ENCODE data around the gene MAT2B.

Gene MAT2B

DNA sequence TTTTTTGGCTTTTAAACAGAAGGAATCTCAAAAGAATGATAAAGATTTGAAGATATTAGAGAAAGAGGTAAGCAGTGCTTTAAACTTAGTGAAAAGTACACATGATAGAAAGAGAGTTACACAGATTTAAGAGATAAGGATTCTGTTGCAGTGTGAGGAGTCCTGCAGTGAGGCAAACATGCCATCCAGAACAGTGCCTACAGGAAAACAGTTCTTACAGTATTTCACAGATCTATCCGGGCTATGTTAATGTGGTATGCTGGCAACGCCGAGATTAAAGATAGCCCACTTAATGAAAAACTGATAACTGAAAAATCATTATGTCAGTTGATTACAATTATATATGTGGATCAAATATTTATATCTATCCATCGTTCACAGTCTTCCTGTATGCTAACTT is 37.7 kb upstream of the MAT2B start:
- H3K36me3 ChIP-seq (ENCODE audit: low read depth) = peaks cover 98% of the 10 kb centered on the region
- ATAC-seq (ENCODE audit: low read depth) = no peak
- no peak for TF ChIP-seq CTCF (IDR thresholded peaks at IDR 0.05; ENCODE audit: poor library complexity, severe bottlenecking)
- H3K9me3 ChIP-seq (ENCODE audit: severe bottlenecking) = no peaks in the 10 kb centered on the region
- H3K27ac ChIP-seq (ENCODE audit: poor library complexity, severe bottlenecking) = no peak overlapping the region
- peaks cover 8% of the 10 kb centered on the region for H3K4me1 ChIP-seq (ENCODE audit: insufficient read depth, poor library complexity, severe bottlenecking)
- no peak for DNase-seq (ENCODE audit: low spot score)
- H3K4me3 ChIP-seq (ENCODE audit: severe bottlenecking) = no peak overlapping the region
- H3K27me3 ChIP-seq (ENCODE audit: insufficient read depth, poor library complexity, severe bottlenecking) = no peaks in the 10 kb centered on the region

DNA sequence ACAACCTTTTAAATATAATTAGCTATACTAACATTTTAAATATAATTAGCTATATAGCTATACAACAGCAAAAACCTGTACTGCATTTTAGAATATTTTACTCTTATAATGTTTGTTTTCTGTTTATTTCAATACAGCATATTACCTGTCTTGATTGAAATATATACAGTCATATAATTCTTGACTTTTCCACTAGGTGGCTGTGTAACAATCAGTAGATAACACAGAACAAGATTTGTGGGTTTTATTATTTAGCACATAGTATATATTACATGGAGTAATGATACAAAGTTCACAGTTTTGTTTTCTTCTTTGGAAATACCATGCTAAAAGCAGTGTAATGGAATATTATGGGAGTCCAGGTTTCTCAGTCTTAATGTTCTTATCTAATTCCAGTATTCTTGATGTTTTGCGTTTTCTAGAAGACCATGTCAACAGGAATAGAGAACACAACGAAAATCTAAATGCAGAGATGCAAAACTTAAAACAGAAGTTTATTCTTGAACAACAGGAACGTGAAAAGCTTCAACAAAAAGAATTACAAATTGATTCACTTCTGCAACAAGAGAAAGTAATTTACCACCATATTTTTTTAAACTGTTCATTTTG is 31.7 kb upstream of the MAT2B start:
- Histone ChIP-seq H3K9me3 (ENCODE audit: severe bottlenecking) (peaks cover 4% of the 10 kb centered on the region), H3K36me3 (ENCODE audit: low read depth) (peaks cover 98% of the 10 kb centered on the region), H3K4me1 (ENCODE audit: insufficient read depth, poor library complexity, severe bottlenecking) (peaks cover 12% of the 10 kb centered on the region), H3K4me3 (ENCODE audit: severe bottlenecking) (no peak overlapping the region), H3K27me3 (ENCODE audit: insufficient read depth, poor library complexity, severe bottlenecking) (no peaks in the 10 kb centered on the region), H3K27ac (ENCODE audit: poor library complexity, severe bottlenecking) (no peak overlapping the region)
- TF ChIP-seq CTCF (IDR thresholded peaks at IDR 0.05; ENCODE audit: poor library complexity, severe bottlenecking) = peak; percentile 84
- ATAC-seq (ENCODE audit: low read depth) (peak; percentile 71), DNase-seq (ENCODE audit: low spot score) (no peak)

GRCh38 chr5:163475411-163475810 is 30.0 kb upstream of the MAT2B start:
- Histone ChIP-seq H3K27ac (ENCODE audit: poor library complexity, severe bottlenecking) (no peak overlapping the region), H3K4me1 (ENCODE audit: insufficient read depth, poor library complexity, severe bottlenecking) (peaks cover 16% of the 10 kb centered on the region), H3K9me3 (ENCODE audit: severe bottlenecking) (peaks cover 4% of the 10 kb centered on the region), H3K36me3 (ENCODE audit: low read depth) (peaks cover 98% of the 10 kb centered on the region), H3K27me3 (ENCODE audit: insufficient read depth, poor library complexity, severe bottlenecking) (no peaks in the 10 kb centered on the region), H3K4me3 (ENCODE audit: severe bottlenecking) (no peak overlapping the region)
- DNase-seq (ENCODE audit: low spot score) = no peak
- ATAC-seq (ENCODE audit: low read depth) = no peak
- no peak for TF ChIP-seq CTCF (IDR thresholded peaks at IDR 0.05; ENCODE audit: poor library complexity, severe bottlenecking)

- Histone ChIP-seq H3K27me3 (ENCODE audit: insufficient read depth, poor library complexity, severe bottlenecking) (no peaks in the 10 kb centered on the region), H3K36me3 (ENCODE audit: low read depth) (peaks cover 98% of the 10 kb centered on the region), H3K27ac (ENCODE audit: poor library complexity, severe bottlenecking) (peak overlapping the region; percentile 34), H3K4me1 (ENCODE audit: insufficient read depth, poor library complexity, severe bottlenecking) (peaks cover 16% of the 10 kb centered on the region), H3K9me3 (ENCODE audit: severe bottlenecking) (peaks cover 4% of the 10 kb centered on the region), H3K4me3 (ENCODE audit: severe bottlenecking) (no peak overlapping the region)
- ATAC-seq (ENCODE audit: low read depth) = peak; percentile 91
- TF ChIP-seq CTCF (IDR thresholded peaks at IDR 0.05; ENCODE audit: poor library complexity, severe bottlenecking) = no peak
- no peak for DNase-seq (ENCODE audit: low spot score)
These were observed 27.1 kb upstream of the MAT2B start for GRCh38 chr5:163478126-163478981.

DNA sequence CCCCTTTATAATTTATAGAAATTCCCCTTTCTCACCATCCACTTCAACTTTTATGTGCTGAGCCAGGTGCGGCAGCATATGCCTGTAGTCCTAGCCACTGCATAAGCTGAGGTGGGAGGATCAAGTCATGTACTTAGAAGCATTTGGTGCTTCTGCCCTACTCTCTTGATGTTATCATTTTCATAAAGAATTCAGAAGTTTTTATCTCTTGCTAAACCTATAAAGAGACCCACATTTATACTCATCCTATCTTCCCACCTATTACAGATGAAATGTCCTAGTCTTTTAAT is 26.5 kb upstream of the MAT2B start:
- TF ChIP-seq CTCF (IDR thresholded peaks at IDR 0.05; ENCODE audit: poor library complexity, severe bottlenecking) = no peak
- H3K36me3 ChIP-seq (ENCODE audit: low read depth) = peaks cover 98% of the 10 kb centered on the region
- ATAC-seq (ENCODE audit: low read depth) (peak; percentile 19; the same call in 2 of the 3 replicates), DNase-seq (ENCODE audit: low spot score) (no peak)
- peak overlapping the region; percentile 34 for H3K27ac ChIP-seq (ENCODE audit: poor library complexity, severe bottlenecking)
- peaks cover 16% of the 10 kb centered on the region for H3K4me1 ChIP-seq (ENCODE audit: insufficient read depth, poor library complexity, severe bottlenecking)
- H3K9me3 ChIP-seq (ENCODE audit: severe bottlenecking) = peaks cover 4% of the 10 kb centered on the region
- no peaks in the 10 kb centered on the region for H3K27me3 ChIP-seq (ENCODE audit: insufficient read depth, poor library complexity, severe bottlenecking)
- no peak overlapping the region for H3K4me3 ChIP-seq (ENCODE audit: severe bottlenecking)

Measured in RWPE2 (cell line).